Measurements from ENCODE around the gene KRT81.
"Not testable (repeated sequence)": the region's sequence is repeated elsewhere in the genome, so short reads cannot be mapped to it uniquely, and the experiment has no call there.

KRT81 gene

DNA sequence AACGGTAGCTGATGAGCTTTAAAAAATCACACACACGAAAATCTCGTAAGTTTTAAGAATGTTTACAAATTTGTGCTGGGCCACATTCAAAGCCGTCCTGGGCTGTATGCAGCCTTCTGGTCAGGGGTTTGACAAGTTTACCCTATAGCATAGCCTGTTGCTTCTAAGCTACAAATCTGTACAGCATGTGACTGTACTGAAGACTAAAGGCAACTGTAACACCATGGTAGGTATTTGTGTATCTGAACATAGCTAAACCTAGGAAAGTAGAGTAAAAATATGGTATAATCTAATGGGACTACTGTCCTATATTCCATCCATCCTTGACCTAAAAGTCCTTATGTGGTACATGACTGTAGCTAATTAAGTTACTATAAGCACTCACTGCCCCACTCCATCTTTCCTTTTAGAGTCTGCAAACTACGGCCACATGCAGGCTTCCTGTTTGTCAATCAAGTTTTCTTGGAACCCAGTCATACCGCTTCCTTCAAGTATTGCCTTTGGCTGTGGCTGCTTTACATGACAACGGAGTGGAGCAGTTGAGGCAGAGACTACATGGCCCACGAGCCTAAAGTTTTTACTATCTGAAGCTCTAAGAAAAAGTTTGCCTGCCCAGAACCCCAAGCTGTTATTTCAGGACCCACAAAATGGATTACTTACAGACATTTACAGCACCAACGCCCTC lies 39.8 kb downstream of the KRT81 start:
- DNase-seq = no peak

- DNase-seq = no peak
Observed at GRCh38 chr12:52250048-52250990, 41.0 kb downstream of the KRT81 start.

DNA sequence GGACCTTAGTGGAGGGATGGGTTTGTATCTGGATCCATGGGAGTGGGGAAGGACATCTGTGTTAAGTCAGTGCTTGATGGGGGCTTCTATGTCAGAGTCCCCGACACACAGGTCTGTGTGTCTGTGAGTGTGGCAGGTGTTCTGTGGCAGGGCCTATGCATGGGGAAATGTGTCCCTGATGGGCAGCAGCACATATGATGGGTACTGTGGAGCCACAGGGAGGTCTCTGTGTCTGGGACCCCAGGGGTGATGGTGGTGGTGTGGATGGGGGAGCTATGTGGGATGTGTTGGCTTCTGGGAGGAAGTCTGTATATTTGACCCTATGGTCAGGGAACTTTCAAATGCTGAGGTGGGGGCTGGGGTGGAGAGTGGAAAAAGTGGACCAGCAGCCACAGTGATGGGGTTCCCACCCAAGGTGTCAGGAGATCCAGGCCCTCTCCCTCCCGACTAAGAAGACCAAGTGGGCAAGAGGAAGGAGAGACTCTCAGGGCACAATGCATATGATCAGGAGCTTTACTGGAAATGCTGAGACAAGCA lies 41.8 kb downstream of the KRT81 start:
- DNase-seq = no peak

GRCh38 chr12:52248541-52249461 lies 42.5 kb downstream of the KRT81 start:
- DNase-seq = no peak

- no peak for DNase-seq
Observed at GRCh38 chr12:52247622-52248540, 43.5 kb downstream of the KRT81 start.

DNA sequence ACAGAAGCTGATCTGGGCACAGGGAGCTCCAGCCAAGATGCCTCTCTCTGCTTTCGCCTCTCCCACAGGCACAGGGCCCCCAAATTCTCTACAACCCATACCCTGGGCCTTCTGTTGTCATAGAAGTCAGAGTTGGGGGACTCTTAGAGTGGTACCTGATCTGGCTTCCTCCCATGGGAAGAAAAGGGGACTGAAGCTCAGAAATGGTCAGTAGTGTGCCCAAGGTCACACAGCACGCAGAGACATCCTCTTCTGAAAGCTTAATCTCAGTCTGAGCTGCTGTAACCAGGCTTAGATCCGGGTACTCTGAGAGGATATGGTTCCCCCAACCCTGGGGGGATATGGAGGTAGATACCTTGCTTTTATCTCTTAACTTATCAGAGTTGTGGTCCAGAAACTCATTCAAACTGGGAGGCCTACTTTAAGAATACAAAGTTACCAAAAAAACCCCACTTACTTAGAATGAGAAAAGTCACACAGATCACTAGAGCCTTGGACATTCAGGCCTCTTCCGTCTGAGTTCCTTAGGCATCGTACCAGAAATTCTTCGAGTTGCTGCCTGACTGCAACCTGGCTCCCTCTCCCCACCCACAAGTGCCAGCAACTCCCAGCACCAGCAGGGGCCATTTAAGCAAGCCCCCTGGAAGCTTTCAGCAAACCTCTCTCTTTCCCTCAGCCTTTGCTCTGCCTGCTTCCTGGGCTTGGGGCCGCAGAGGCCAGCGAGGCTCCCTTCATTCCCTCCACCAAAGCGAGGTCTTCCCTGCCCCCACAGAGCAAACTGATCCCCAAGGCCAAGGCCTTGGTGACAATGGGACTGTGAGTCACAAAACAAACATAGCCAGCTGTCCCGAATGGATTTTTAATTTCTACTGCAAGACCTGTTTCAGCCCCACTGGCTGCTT lies 44.4 kb downstream of the KRT81 start:
- DNase-seq = no peak

DNA sequence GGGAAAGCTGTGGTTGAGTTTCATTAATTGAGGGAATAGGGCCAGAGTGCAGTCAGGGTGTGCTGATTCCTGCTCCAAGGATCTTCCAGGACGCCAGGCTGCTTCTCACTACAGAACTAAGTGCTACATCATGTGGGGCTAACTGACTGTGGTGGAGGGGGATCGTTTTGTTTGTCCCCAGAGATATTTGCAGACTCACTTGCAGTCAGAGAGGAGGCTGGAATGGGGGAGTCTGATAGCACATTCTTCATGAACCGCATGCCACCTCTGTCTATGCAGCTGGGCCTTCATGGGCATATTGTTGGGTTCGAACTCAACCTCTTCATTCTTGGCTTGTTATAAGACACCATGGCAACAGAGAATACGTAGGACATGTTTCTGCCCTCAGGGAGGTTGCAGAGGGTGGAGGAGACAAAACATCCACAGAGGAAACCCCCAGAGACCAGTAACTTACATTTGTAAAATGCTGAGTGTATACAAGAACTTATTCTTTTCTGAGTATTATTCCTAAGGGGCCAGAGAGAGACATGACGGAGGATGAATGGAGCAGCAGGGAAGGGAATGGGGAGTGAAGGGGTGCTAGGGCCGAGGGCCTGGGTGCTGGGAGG lies 45.3 kb downstream of the KRT81 start:
- DNase-seq = no peak

DNA sequence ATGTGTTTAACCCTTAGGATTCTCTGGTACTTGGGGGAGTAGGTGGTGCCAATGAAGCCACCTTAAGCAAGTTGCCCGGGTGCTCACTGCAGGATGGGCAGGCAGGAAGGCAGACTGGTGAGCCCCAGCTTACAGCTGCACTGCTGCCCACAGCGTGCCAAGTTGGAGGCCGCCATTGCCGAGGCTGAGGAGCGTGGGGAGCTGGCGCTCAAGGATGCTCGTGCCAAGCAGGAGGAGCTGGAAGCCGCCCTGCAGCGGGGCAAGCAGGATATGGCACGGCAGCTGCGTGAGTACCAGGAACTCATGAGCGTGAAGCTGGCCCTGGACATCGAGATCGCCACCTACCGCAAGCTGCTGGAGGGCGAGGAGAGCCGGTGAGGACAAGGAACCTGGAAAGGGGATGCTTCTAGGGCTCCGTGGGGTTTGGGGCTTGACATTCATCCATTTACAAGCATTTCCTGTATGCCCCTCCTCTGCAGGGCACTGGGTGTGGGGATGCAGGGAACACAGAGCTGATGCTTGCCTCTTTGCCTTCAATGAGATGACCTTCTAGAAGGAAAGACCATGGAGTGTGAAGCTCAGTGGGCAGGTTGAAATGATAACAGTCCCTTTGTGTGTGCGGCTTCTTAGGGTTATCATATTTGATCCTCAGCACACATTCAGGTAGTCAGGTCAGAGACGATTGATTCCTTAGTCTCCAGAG lies 45.9 kb downstream of the KRT81 start:
- DNase-seq = no peak

- DNase-seq = no peak
Observed at GRCh38 chr12:52244615-52244994, 46.7 kb downstream of the KRT81 start.

DNA sequence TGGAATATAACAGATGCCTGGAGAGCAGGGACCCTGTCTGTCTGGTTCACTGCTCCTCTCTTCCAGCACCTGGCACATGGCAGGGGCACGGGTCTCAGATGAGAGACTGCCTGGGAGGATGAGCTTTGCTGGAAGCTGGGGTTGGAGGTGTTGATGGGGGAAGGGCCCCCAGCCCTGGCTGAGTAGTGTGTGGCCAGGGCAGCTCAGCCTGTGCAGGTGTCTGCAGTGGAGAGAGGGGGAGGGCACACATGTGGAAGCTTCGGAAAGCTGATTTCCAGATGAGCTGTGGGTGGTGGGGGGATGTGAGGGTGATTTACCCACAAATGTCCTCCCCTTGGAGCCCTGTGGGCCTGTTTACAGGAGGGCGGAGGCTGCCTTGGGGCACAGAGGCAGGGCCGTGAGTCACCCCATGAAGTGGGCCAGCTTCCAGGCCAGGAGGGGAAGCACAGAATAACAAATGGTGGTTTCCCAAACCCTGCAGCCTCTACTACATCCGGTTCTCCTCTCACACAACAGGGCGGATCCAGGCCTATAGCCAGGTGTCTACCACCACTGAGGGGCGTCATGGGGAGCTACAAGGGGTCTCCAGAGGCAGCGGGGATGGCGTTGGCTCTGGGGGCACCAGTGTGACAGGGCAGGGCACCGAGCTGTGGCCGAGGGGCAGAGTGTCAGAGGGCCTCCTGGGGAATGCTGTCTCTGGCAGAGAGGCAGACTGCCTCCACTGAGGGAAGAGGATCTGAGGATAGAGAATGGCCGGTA lies 47.3 kb downstream of the KRT81 start:
- peak; percentile 46 to 50 for DNase-seq

- no peak for DNase-seq
Observed at GRCh38 chr12:52243259-52243855, 48.0 kb downstream of the KRT81 start.

- no peak for DNase-seq
Observed at GRCh38 chr12:52242442-52243258, 48.7 kb downstream of the KRT81 start.

DNA sequence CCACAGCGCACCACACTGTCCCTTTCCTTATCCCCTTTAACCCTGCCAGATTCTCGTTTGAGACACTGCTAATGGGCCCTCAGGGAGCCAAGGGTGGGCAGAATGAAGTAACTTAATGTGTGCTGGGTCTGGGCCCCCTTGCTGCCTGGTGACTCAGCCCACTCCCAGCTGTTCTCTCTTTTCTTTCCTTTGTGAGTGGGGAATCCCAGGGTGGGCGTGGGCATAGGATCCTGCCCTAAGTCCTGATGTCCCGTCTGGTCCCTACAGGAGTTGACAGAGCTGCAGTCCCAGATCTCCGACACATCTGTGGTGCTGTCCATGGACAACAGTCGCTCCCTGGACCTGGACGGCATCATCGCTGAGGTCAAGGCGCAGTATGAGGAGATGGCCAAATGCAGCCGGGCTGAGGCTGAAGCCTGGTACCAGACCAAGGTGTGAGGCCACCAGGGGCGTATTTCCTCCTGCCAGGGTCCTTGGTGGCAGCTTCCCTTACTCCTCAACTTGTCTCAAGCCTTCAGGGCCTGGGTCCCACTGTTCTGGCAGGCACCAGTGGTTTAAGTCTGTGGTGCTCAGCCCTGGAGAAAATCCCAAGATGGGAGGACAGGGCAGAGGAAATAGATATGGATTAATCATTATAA lies 50.0 kb downstream of the KRT81 start:
- DNase-seq = no peak

DNA sequence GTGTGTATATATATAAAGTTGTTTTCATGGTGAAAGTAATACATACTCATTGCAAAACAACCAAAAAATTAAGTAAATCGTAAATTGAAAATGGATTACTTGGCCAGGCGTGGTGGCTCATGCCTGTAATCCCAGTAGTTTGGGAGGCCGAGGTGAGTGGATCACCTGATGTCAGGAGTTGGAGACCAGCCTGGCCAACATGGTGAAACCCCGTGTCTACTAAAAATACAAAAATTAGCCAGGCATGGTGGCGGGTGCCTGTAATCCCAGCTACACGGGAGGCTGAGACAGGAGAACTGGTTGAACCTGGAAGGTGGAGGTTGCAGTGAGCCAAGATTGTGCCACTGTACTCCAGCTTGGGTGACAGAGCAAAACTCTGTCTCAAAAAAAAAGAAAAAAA lies 51.1 kb downstream of the KRT81 start:
- not testable (repeated sequence) for DNase-seq

GRCh38 chr12:52239767-52240166 lies 51.6 kb downstream of the KRT81 start:
- DNase-seq = no peak

- DNase-seq = no peak
Observed at GRCh38 chr12:52238916-52239646, 52.3 kb downstream of the KRT81 start.
